NCI-H2107 treated with DMSO at 0.1 percent for 48 hours (cell line): ENCODE data around the gene TMC5.
A peak's percentile ranks its signal among the peaks of the same experiment; 100 is the strongest.
"Not testable (repeated sequence)": the region's sequence is repeated elsewhere in the genome, so short reads cannot be mapped to it uniquely, and the experiment has no call there.

Source experiments
- DNase-seq: peaks from one replicate; lab custom pipeline; 2025; ENCODE audit not compliant: unreplicated experiment; lab: John Stamatoyannopoulos, UW

TMC5 gene

GRCh38 chr16:19417640-19418039 lies at the start of gene TMC5:
Gene TMC5 (plus strand): TSS chr16:19417883. CDS start chr16:19440039, 22,156 bp downstream.
- no peak for DNase-seq

GRCh38 chr16:19372541-19372940 lies 45.1 kb upstream of the TMC5 start:
- not testable (repeated sequence) for DNase-seq

GRCh38 chr16:19374402-19374801 lies 43.3 kb upstream of the TMC5 start:
- DNase-seq: no peak

GRCh38 chr16:19375561-19376158 lies 42.0 kb upstream of the TMC5 start:
- peak; percentile 28 for DNase-seq

GRCh38 chr16:19377864-19378263 lies 39.8 kb upstream of the TMC5 start:
- no peak for DNase-seq

- no peak for DNase-seq
Measured at GRCh38 chr16:19378511-19378910, 39.2 kb upstream of the TMC5 start.

GRCh38 chr16:19379838-19380237 lies 37.8 kb upstream of the TMC5 start:
- DNase-seq: no peak

GRCh38 chr16:19380328-19380727 lies 37.4 kb upstream of the TMC5 start:
- DNase-seq: no peak

GRCh38 chr16:19382084-19382801 lies 35.4 kb upstream of the TMC5 start:
- peak; percentile 48 for DNase-seq

- DNase-seq: no peak
Measured at GRCh38 chr16:19382887-19383816, 34.5 kb upstream of the TMC5 start.

- no peak for DNase-seq
Measured at GRCh38 chr16:19384656-19385055, 33.0 kb upstream of the TMC5 start.

GRCh38 chr16:19386525-19386924 lies 31.2 kb upstream of the TMC5 start:
- no peak for DNase-seq

- peak; percentile 51 for DNase-seq
Measured at GRCh38 chr16:19389246-19389645, 28.4 kb upstream of the TMC5 start.

- DNase-seq: not testable (repeated sequence)
Measured at GRCh38 chr16:19391185-19391776, 26.4 kb upstream of the TMC5 start.

GRCh38 chr16:19392352-19392751 lies 25.3 kb upstream of the TMC5 start:
- DNase-seq: no peak

GRCh38 chr16:19393226-19394111 lies 24.2 kb upstream of the TMC5 start:
- DNase-seq: no peak

GRCh38 chr16:19395646-19396267 lies 21.9 kb upstream of the TMC5 start:
- DNase-seq: not testable (repeated sequence)

GRCh38 chr16:19396555-19397011 lies 21.1 kb upstream of the TMC5 start:
- DNase-seq: peak; percentile 80

- DNase-seq: not testable (repeated sequence)
Measured at GRCh38 chr16:19397373-19397772, 20.3 kb upstream of the TMC5 start.

GRCh38 chr16:19400711-19401110 lies 17.0 kb upstream of the TMC5 start:
- DNase-seq: no peak
